H4 (cell line): ENCODE measurements around the gene TSPEAR. TPM values are rescaled to one million over a fixed set of nuclear protein-coding genes. Genes with fewer than 3 reads are reported as not detected.

Experiments
- DNase-seq: peaks from one replicate; pipeline ENCODE4 v3.0.0-alpha.2; 2015; ENCODE audit warnings: low spot score
- total RNA-seq: library from RNA; depleted of rRNA; stranded (reverse); fragments of >200 nt; shearing (Covaris generic); gene quantifications from 2 replicates; pipeline ENCODE4 v1.2.3, GENCODE V29; 2014

The TSPEAR gene
- total RNA-seq, 1 experiment from 2014 or later, result 0.08 TPM

DNA sequence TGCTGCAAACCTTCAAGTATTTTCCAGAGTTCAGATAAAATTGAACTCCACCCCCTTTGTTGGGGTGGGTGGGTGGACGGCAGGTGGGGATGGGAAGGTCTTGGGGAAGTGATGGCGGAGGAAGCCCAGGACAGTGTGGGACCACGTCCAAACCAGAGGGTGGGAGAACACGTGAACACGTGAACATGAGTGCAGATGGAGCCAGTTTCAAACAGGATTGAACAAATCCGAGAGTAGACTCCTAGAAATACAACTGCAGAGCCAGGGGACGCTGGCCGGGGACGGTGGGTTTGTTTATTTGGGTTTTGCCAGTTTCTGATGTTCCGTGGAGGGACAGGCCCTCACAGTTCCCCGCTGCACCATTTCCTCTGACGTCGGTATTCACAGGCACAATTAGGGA is 163.0 kb downstream of the TSPEAR start:
- no peak for DNase-seq

DNA sequence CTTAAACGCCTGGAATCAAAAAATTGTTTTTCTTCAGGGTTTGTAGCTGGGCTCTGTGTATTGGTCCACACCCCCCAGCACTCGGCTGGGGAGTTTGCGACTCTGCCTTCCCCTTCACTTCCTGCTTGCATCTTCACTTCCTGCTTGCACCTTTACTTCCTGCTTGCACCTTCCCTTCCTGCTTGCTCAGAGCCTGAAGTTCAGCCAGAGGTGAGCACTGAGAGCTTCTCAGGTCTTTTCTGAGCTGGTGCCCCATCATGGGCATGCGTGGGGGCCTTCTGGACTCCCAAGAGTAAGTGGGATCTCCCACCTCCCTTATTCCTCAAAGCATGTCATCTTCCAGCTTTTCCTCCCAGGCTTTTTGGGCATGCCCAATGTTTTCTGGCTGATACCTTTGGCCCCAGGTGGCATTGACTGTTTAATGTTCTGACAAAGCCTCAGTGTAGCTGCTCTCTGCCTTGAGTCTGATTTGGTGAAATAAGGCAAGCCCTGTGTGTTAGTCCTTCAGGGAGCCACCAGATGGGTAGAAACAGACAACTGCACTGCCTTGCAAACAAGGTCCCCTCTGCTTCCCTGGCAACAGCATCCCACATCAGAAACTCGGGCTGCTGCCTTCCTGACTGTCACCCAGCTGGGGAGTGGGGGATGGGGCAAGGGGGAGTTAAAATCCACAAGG is 163.6 kb downstream of the TSPEAR start:
- DNase-seq, result no peak

GRCh38 chr21:44544566-44544965 is 166.8 kb downstream of the TSPEAR start:
- no peak for DNase-seq

- DNase-seq, result no peak
Observed at GRCh38 chr21:44542716-44543115, 168.7 kb downstream of the TSPEAR start.

DNA sequence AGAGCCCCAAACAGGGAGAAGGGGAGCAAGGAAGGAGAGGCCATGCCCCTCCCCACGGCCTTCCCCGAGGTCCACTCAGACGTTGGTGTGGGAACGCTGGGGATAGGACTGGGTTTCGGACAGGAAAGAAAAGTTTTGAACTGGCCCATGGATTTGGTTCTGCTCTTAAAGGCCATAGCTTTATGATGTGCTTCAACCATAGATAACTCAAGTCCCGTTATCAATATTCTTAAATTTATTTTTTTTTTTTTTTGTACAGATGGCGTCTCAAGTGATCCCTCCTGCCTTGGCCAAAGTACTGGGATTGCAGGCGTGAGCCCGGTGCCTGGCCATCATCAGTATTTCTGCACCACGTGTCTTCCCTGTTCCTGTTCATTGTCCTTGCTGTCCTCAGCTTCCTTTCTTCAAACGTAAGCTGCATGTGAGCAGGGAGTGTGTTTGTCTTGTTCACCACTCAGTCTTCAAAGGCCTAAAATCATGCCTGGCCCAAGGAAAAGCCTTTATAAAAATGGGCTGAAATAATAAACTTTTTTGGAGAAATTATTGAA is 170.6 kb downstream of the TSPEAR start:
- no peak for DNase-seq

GRCh38 chr21:44539991-44540666 is 171.2 kb downstream of the TSPEAR start, which contains the start of gene KRTAP10-1:
Gene KRTAP10-1 (minus strand): TSS chr21:44540195. CDS start chr21:44540150, 45 bp downstream.
- no peak for DNase-seq

DNA sequence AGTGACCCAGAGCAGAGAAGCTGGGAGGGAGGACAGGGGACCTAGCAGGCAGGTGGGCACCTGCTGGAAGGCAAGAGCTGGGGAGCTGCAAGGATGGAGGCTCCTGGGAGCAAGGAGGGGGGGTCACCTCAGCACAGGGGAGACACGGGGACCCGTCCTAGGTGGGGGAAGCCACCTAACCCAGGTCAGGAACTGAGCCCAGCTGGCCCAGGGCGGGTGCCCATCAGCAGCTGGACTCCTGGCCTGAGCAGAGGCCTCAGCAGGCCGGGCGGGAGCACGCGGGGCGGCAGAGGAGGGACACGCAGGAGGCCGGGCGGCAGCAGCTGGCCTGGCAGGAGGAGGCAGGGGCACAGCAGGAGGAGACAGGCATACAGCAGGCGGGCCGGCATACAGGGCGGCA is 172.3 kb downstream of the TSPEAR start:
- DNase-seq, result no peak

GRCh38 chr21:44537930-44538911 is 173.2 kb downstream of the TSPEAR start:
- DNase-seq, result no peak

DNA sequence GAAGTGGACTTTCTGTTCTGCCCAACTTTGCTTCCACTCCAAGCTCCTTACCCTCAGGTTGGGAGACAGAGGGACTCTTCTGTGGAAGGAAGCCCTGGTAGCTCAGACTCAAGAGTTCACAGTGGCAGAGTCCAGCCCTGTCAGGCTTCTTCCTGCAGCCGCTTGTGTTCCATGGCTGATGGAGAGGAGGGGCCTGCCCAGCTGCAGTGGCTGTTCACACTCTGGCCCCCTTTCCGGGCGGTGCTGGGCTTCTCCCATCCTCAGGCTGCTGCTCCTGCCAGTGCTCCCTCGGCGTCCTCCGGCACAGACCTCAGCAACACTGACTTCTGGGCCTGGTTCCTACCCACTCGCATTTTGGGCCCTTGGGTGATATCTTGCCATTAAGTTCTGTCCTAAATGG is 175.4 kb downstream of the TSPEAR start:
- DNase-seq, result no peak

DNA sequence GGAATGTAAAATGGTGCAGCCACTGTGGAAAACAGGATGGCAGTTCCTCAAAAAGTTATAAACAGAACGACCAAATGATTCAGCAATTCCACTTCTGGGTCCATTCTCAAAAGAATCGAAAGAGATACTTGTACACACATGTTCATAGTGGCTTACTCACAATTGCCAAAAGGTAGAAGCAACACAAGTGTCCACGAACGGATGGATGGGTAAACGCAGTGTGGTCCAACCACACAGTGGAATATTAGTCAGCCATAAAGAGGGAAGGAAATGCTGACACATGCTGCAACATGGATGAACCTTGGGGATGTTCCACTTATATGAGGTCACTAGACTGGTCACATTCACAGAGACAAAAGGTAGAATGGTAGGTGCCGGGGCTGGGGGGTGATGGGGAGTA is 176.7 kb downstream of the TSPEAR start:
- DNase-seq, result no peak

GRCh38 chr21:44533891-44534627 is 177.3 kb downstream of the TSPEAR start:
- DNase-seq, result no peak

DNA sequence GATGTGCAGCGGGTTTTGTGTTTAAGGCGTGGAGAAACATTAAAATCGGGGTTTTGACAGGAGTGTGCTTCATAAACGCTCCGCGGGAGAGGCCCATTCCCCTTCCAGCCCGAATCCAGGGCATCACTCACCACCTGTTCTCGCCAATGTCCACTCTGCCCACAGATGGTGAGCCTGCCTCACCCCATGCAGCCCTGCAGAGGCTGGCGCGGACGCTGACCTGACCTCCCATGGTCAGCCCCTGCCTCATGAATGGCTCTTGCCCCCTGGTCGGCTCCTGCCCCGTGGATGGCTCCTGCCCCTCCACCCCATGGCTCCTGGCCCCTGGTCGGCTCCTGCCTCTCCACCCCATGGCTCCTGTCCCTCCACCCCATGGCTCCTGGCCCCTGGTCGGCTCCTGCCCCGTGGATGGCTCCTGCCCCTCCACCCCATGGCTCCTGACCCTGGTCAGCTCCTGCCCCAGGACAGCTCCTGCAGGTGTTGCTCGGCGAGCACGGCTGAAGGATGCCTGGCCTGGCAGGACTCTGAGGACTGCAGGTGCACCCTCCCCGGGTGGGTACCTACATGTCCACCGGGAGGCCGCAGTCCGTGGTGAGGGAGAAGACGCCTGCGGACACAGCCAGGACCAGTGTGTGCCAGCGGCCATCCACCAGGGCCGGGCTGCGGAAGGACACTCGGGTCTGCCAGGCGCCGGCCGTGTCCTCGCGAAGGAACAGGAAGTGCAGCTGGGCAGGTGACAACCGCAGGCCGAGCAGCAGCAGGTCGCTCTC is 178.1 kb downstream of the TSPEAR start:
- DNase-seq, result no peak

- no peak for DNase-seq
Observed at GRCh38 chr21:44532712-44533111, 178.7 kb downstream of the TSPEAR start.

DNA sequence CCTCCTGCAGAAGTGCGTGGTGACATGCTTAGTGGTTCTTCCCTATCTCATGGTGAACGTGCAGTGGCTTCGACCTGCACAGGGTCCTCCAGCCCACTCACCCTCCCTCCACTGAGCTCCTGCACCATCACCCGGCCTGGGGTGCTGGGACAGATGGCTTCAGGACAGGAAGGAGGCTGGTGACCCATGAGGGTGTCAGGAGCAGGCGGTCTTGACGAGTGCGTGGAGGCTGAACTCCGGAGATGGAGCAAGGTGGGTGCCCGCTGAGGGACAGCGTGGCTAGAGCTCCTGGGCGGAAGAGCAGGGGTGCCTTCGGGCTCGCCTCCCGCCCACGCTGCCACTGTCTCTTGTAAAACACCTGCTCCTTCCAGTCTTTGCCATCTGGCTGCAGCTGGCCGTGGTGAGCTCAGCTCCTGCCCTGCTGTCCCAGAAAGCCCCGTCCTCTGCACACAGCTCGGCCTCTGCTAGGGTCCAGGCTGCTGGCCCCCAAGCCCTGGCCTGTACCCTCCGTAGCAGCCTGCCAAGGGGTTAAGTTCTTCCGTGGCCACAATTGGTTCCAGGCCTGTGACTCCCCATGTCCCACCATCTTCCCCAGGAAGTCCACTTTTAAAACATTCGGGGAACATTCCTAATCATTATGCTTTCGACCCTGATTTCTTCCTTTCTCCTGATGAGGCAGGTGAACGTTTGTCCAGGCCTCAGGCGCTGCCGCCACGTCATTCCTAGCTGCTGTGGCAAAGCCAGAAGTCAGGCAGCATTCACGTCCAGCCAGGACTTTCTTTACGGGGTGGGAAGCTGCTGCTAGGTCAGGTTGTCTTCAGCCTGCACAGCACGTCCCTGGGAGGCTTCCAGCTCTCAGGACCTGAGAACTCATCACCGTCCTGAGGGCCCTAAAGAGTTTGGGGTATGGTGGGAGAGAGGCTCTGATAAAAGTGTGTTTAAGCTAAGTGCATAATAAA is 179.5 kb downstream of the TSPEAR start:
- no peak for DNase-seq

GRCh38 chr21:44530903-44531605 is 180.3 kb downstream of the TSPEAR start:
- no peak for DNase-seq

DNA sequence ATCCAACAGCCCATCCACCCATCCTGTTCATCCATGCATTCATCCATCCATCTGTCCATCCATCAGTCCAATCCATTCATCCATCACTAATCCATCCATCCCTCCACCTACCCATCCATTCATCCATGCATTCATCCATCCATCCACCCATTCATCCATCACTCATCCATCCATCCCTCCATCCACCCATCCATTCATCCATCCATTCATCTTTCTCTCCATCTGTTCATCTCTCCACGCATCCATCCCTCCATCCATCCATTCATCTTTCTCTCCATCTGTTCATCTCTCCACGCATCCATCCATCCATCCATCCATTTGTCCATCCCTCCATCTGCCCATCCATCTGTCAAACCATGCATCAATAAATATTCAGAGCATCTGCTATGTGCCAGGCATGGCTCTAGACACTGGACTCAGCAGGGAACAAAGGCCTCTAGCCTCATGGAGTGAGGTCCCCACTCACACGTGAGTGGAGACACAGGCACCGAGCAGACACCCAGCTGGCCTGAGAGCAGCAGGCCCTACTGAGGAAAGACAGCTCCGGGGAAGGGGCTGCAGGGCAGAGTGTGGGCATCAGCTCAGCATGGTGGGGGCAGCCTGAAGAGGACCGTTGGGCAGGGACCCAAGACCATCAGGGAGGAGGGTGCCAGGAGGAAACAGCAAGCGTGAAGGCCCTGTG is 181.0 kb downstream of the TSPEAR start:
- DNase-seq, result no peak

- DNase-seq, result no peak
Observed at GRCh38 chr21:44529503-44530125, 181.8 kb downstream of the TSPEAR start.

GRCh38 chr21:44529011-44529421 is 182.4 kb downstream of the TSPEAR start:
- no peak for DNase-seq
